ENCODE data around the gene MIS18BP1.
"Not testable (repeated sequence)": the region's sequence is repeated elsewhere in the genome, so short reads cannot be mapped to it uniquely, and the experiment has no call there.

The MIS18BP1 gene

DNA sequence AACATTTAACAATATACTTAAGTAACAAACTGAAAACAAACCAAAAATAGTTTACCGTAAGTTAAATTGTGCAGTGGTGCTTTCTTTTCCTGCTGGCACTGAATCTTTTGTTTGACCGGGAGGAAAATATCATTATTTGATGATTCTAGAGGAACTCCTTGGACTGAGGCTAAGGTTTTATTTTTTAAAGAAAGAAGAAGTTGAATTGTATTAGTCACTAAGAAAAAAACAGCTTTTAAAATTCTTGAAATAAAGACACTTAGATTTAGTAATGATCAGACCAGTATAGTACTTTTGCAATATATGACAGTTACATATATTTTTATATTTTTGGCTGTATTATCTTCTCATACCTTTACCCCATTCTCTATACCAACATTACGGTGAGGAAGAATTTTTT lies 10.3 kb downstream of the MIS18BP1 start:
- DNase-seq, result no peak

GRCh38 chr14:45238988-45239387 lies 14.0 kb downstream of the MIS18BP1 start:
- no peak for DNase-seq

- DNase-seq, result no peak
Observed at GRCh38 chr14:45227566-45227965, 25.4 kb downstream of the MIS18BP1 start.

DNA sequence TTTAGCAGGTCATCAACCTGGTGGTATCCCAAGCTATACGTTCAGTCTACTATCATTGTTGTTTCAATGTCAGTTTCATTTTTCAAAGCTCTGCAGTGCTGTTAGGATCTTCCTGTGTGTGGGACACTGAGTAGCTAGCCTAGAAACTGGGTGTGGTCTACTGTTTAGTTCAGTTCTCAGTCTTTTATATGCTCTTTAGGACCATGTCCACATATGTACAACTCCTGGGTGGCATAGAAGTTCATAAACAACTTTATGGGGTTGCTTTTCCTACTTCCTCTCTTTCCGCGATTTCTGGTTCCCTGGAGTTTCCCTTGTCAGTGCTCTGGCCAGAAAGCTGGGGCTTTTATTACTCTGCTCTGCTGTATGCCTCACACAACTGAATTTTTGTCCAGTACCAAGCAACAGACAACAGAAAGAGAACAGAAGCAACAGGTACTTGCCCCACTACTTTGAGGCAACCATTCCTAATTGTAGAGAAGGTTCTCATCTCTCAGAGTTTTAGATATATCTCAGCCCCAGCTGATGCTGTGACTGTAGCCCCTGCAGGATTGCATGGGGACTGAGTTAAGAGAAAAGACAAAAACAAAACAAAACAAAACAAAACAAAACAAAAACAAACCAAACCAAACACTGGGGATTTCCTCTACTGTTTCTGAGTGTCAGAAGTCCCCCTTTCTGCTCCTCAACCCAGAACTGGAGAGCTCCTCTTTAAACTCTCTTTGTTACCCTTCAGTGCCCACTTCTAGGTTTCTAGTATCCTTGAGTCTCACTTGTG lies 30.3 kb downstream of the MIS18BP1 start:
- no peak for DNase-seq

DNA sequence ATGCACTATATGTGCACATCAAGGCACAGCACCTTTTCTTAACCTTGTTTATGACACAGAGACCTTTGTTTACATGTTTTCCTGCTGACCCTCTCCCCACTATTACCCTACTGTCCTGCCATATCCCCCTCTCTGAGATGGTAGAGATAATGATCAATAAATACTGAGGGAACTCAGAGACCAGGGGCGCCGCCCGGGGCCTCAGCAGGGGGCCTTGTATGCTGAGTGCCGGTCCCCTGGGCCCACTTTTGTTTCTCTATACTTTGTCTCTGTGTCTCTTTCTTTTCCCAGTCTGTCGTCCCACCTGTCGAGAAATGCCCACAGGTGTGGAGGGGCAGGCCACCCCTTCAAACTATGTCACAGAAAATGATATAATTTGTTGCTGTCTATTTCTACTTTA lies 38.7 kb downstream of the MIS18BP1 start:
- DNase-seq, result not testable (repeated sequence)

DNA sequence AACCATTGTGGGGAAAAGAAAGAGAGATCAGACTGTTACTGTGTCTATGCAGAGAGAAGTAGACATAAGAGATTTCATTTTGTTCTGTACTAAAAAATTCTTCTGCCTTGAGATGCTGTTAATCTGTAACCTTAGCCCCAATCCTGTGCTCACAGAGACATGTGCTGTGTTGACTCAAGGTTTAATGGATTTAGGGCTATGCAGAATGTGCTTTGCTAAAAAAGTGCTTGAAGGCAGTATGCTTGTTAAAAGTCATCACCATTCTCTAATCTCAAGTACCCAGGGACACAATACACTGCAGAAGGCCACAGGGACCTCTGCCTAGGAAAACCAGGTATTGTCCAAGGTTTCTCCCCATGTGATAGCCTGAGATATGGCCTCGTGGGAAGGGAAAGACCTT lies 39.3 kb downstream of the MIS18BP1 start:
- not testable (repeated sequence) for DNase-seq

DNA sequence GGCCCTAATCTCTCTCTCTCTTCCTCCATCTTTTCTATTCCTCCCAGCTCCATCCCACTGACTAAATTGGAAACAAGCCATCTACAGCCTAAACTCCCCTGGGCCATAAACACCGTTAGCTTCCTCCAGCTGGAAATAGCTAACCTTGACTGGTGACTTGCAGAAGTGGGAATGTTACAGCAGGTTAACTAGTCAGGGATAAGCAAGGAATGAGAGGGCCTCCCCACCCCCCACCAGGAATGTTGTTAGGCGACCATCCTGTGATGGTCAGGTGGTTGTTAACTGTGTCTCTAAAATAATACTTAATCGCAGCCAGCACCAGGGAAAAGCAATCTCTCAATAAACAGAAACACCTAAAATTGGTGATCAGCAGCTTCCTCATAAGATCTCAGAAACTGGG lies 40.8 kb downstream of the MIS18BP1 start:
- no peak for DNase-seq

DNA sequence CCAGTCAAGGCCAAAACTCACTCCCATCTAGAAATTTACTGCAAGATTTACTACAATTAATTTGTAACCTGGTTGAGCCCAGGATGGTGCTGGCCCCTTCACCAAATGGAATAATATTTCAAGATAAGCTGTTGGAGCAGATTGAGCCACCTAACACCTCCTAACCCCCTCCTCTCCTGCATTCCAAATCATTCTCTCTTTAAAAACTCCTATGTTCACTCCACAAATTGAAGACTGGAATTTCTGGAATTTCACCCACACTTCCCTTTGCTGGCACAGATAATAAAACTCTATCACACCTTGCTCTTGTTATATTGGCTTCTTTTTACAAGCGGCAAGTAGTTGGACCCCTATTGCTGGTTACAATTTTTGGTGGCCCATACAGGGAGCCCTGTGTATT lies 41.7 kb downstream of the MIS18BP1 start:
- DNase-seq, result no peak

DNA sequence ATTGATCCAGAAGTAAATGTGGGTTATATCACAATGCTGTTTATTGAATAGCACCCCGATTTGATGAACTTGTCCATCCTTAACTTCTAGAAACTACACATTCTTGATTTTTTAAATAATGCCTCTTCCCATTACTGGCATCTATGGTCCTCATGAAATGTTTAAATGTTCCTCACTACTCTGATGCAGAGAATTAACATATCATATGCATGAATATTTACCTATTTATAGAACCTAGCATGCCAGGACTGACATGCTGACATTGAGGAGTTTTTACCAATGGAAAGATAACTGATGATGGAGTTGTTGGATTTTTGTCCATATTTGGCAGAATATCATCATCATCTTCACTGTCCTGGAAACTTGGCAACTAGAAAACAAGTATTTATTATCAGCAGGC lies 42.8 kb downstream of the MIS18BP1 start:
- DNase-seq, result no peak

- no peak for DNase-seq
Observed at GRCh38 chr14:45204241-45204640, 48.8 kb downstream of the MIS18BP1 start.

GRCh38 chr14:45201905-45202304 lies 51.1 kb downstream of the MIS18BP1 start:
- peak; percentile 21 for DNase-seq

DNA sequence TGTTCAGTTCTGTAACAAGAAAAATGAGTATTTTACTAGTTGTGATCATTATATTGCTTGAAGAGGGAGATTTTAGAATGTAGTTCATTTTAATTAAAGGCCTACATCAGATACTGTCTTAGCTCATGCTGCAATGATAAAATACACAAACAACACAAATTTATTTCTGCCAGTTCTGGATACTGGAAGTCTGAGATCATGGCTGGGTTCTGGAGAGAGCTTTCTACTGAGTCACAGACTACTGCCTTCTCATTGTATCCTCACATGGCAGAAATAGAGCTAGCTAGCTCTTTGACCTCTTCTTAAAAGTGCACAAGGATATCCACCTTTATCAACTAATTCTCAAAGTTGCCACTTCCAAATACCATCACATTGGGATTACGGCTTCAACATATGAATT lies 53.8 kb downstream of the MIS18BP1 start:
- DNase-seq, result no peak

DNA sequence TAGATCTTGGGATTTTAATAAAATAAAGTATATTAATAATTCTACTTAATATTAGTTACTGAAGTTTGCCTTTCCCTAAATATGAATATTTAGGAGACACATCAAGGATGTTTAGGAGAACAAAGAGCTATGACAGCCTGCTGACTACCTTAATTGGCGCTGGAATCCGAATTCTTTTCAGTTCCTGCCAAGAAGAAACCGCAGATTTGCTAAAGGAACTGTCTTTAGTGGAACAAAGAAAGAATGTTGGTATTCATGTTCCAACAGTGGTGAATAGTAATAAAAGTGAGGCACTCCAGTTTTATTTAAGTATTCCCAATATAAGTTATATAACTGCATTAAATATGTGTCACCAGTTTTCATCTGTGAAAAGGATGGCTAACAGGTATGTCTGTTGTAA lies 54.5 kb downstream of the MIS18BP1 start:
- DNase-seq, result no peak

GRCh38 chr14:45194964-45195363 lies 58.0 kb downstream of the MIS18BP1 start:
- no peak for DNase-seq

DNA sequence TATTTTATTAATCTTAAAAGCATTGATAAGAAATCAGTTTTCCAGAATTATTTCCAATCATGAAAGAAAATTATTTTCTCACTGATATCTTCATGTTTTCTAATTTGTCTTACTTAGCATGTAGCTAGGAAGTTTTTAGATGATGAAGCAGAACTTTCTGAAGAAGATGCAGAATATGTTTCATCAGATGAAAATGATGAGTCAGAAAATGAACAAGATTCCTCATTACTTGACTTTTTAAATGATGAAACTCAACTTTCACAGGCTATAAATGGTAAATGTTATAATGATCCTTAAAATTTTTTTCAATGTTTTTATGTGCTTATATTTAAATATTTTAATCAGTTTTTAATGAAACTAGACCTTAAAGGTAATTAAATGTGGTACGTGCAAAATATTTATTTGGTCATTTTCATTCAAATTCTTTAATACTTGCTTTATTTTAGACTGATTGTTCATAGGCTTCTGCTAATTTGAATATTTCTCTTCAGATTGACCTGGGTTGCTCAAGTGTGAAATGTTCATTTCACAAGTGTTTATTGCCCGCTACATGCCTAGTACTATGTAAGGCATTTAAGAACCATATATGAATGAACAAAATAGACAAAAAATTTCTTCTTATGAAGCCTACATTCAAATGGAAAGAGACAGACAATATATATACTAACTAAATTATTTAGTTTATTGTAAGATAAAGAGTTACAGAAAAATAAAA lies 67.7 kb downstream of the MIS18BP1 start:
- DNase-seq, result no peak

- DNase-seq, result no peak
Observed at GRCh38 chr14:45181806-45182205, 71.2 kb downstream of the MIS18BP1 start.

- no peak for DNase-seq
Observed at GRCh38 chr14:45181329-45181728, 71.7 kb downstream of the MIS18BP1 start.

DNA sequence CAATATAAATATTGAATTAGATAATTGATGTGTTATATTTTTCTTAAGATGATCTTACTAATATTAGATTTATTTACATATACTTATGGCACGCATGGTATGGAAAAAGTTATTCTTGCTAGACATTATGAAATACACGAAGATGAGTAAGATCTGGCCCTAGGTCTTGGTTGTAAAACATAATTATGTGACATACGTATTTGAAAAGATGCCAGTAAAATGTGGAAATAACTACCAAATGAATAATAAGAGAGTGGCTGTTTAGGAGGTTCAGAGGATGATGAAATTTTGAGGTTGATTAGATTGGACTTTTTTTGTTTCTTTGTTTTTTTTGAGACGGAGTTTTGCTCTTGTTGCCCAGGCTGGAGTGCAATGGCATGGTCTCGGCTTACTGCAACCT lies 75.9 kb downstream of the MIS18BP1 start:
- DNase-seq, result no peak

DNA sequence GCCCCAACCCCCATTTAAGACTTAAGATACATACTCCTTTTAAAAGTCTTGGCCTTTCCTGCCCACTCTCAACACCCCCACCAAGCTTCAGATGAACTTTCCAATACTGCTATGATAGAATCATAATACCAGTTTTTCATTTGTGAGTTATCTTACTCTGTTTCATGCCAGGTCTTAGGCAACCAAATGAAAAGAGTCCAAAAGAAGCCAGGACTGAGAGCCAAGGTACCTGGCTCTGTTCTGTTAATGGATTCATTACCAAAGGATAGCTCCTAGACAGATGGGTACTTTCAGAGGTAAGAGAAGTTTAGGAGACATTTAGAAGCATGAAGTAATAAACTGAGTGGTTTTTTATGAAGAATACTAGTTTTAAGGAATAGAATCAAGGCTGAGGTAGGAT lies 83.1 kb downstream of the MIS18BP1 start:
- no peak for DNase-seq

DNA sequence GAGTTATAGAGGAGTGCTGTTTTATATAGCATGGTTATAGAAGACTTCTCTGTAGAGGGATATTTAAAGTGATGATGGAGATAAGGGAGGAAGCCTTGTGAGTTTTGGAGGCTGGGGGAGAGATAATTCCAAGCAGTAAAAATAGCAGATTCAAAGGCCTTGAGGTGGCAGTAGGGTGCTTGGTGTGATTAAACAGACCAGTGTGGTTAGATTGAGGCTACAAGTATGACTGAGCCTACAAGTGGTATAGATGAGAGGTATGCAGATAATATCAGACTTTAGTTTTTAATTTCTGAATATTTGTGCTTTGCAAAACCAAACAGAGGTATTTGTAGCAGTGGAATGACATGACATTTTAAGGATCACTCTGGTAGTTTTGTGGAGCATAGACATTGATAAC lies 96.9 kb downstream of the MIS18BP1 start:
- DNase-seq, result no peak
